Esophagus squamous epithelium (tissue), 4 donors: Measurements from ENCODE around the gene CNTNAP4.

ENCODE experiments used
- POLR2A ChIP-seq, 4 donors: fragments of 450-650 bp; IDR thresholded peaks; one replicate each; pipeline ENCODE4 v1.6.1; 2017; ENCODE audit warnings: antibody characterized with exemption in 4 of 4, mild to moderate bottlenecking in 4 of 4, moderate library complexity in 3 of 4
- TF ChIP-seq, protein P1 (sequence below), 6 experiments: fragments of 450-650 bp in 4 of 6; fragments of 200-600 bp in 2 of 6; sonication (generic) in 2 of 6; IDR thresholded peaks; one replicate each; pipeline ENCODE4 v1.5.1; 2016 to 2019; ENCODE audit warnings: antibody characterized with exemption in 6 of 6, mild to moderate bottlenecking in 4 of 6, moderate library complexity in 4 of 6

DNA sequence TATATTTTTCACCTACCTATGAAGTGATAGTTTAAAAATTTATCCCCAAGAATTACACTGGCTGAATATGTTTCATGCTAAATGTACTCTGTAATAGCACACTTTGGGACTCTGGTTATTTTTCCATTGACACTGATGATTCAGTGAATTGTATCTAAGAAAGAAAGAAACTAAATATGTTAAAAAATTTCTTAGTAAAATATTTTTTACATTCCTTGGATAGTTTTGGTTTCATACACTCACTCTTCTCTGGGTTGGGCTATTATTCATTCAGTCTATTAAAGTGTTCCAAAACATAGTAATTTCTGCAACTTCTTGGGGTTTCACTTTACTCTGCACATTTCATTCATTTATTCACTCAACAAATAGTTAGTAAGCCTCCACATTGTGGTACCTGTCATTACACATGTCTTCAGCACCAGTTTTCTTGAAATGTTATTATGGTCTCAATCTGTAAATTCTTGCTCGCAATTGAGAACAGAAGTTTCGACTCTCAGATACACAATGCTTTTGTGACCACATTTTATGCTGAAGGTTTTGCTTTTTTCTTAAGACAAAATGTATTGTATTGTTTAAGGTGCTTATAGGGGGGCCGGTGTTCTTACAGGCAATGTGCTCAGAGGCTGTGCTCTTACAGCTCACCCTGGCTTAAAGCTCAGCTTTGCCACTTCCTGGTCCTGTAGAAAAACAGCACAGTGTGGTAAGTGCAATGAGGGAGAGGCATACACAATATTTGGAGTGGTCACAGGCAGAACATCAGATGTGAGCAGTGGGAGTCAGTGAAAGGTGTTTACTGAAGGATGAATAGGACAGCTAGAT lies 17.4 kb downstream of the CNTNAP4 start:
- TF ChIP-seq POLR2A (IDR thresholded peaks at IDR 0.05), result no peak
- TF ChIP-seq, protein P1, sequence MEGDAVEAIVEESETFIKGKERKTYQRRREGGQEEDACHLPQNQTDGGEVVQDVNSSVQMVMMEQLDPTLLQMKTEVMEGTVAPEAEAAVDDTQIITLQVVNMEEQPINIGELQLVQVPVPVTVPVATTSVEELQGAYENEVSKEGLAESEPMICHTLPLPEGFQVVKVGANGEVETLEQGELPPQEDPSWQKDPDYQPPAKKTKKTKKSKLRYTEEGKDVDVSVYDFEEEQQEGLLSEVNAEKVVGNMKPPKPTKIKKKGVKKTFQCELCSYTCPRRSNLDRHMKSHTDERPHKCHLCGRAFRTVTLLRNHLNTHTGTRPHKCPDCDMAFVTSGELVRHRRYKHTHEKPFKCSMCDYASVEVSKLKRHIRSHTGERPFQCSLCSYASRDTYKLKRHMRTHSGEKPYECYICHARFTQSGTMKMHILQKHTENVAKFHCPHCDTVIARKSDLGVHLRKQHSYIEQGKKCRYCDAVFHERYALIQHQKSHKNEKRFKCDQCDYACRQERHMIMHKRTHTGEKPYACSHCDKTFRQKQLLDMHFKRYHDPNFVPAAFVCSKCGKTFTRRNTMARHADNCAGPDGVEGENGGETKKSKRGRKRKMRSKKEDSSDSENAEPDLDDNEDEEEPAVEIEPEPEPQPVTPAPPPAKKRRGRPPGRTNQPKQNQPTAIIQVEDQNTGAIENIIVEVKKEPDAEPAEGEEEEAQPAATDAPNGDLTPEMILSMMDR (IDR thresholded peaks at IDR 0.05), result no peak
